GM18517 (cell line): ENCODE measurements around the gene ARHGAP21.

Experiments
- ATAC-seq: cut with Tn5 transposase; IDR thresholded peaks from one replicate; pipeline ENCODE4 v1.9.1; 2021; ENCODE audit warnings: mild to moderate bottlenecking, moderate library complexity; ENCODE audit not compliant: unreplicated experiment

Gene ARHGAP21

GRCh38 chr10:24545585-24545984 lies 178.1 kb downstream of the ARHGAP21 start:
- ATAC-seq = no peak

DNA sequence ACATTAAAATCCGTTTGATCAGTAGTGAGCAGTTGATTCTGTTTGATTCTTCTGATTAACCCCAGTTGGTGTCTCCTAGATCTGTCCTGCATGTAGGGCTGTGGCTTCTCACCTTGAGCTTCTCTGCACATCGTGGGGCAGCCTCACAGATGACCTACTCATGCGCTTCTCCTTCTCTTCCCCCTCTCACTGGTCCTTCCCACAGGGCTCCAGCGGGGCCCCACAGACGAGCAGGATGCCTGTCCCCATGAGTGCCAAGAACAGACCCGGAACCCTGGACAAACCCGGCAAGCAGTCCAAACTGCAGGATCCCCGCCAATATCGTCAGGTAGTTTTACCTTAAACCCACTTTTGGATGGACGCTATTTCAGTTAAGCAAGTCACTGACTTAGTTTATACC lies 178.9 kb downstream of the ARHGAP21 start:
- ATAC-seq = no peak

GRCh38 chr10:24542314-24543270 lies 181.1 kb downstream of the ARHGAP21 start:
- no peak for ATAC-seq

DNA sequence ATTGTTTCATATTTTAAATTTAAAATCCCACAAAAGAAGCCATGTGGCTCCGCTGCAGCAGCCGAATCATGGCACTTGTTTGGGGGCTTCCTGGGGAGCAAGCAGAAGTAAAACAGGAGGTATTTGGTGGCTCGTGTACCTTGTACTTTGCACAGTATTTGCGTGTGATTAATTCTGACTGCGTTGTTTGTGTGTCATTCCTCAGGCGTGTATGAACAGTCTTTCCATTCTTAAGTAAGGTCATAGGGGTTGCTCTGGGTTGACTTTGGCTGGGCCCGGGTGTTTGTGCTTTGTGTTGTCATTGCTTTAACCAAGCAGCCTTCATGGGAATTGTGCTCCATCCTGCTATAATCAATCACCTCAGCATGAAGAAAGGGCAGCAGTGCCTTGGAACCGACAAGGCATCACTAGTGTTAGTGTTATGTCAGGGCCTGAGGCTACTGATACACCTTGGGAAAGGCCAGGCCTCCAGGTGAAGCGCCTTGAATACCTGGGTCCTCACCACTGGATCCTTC lies 182.4 kb downstream of the ARHGAP21 start:
- no peak for ATAC-seq

- ATAC-seq = no peak
Measured at GRCh38 chr10:24536636-24537035, 187.1 kb downstream of the ARHGAP21 start.

DNA sequence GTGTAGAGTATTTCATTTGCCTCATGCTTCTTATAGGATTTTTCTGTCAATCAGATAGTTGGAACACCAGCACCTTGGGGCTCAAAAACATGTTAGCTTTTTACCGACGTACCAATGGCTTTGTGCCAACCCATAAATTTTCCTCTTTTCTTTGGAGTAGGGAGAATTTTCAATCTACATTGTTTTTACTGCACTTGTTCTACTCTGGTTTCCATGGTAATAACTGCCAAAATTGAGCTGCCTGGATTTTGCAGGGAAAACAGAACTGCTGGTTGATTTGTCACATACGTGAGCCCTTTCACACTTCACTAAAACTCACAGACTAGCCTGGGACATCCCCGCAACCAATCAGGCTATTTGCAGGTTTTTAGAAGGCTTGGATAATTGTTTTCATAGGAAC lies 189.7 kb downstream of the ARHGAP21 start:
- ATAC-seq = no peak
